DOHH2 (cell line): ENCODE data around the gene SURF1.
A peak's percentile ranks its signal among the peaks of the same experiment; 100 is the strongest.
"Not testable (repeated sequence)": the region's sequence is repeated elsewhere in the genome, so short reads cannot be mapped to it uniquely, and the experiment has no call there.

Experiments
- H3F3A ChIP-seq: fragments of 200-600 bp; sonication (generic), shearing (Covaris generic); 2 replicates; pipeline ENCODE4 v1.6.0; 2016; ENCODE audit warnings: antibody characterized with exemption, mild to moderate bottlenecking; ENCODE audit not compliant: control insufficient read depth, insufficient read depth
- H3K27ac ChIP-seq: fragments of 200-600 bp; sonication (generic); 2 replicates; pipeline ENCODE4 v1.5.1; 2014; ENCODE audit warnings: low read depth, mild to moderate bottlenecking, low read length, moderate library complexity
- H3K27me3 ChIP-seq: fragments of 200-600 bp; sonication (generic); 2 replicates; pipeline ENCODE4 v1.6.1; 2014; ENCODE audit warnings: mild to moderate bottlenecking, low read length, mixed read lengths; ENCODE audit not compliant: control insufficient read depth
- H3K36me3 ChIP-seq: fragments of 200-600 bp; sonication (generic); 2 replicates; pipeline ENCODE4 v1.6.1; 2014; ENCODE audit warnings: mild to moderate bottlenecking, low read length, moderate library complexity, mixed read lengths; ENCODE audit not compliant: control insufficient read depth
- H3K4me1 ChIP-seq: fragments of 200-600 bp; sonication (generic); 2 replicates; pipeline ENCODE4 v1.6.1; 2014; ENCODE audit warnings: mild to moderate bottlenecking, low read length, mixed read lengths; ENCODE audit not compliant: control insufficient read depth
- H3K4me2 ChIP-seq: fragments of 200-600 bp; sonication (generic); 2 replicates; pipeline ENCODE4 v1.6.0; 2014; ENCODE audit warnings: mild to moderate bottlenecking, low read length, moderate library complexity
- H3K4me3 ChIP-seq: fragments of 200-600 bp; sonication (generic); 2 replicates; pipeline ENCODE4 v1.5.1; 2014; ENCODE audit warnings: mild to moderate bottlenecking, low read length, mixed read lengths
- H3K79me2 ChIP-seq: fragments of 200-600 bp; sonication (generic); 2 replicates; pipeline ENCODE4 v1.6.1; 2014; ENCODE audit warnings: mild to moderate bottlenecking, low read length, mixed read lengths; ENCODE audit not compliant: control insufficient read depth
- H3K9me2 ChIP-seq: fragments of 200-600 bp; sonication (generic); replicated peaks from 2 replicates; pipeline ENCODE4 v1.6.1; 2014; ENCODE audit warnings: mild to moderate bottlenecking, low read length, mixed read lengths; ENCODE audit not compliant: control insufficient read depth
- H3K9me3 ChIP-seq: fragments of 200-600 bp; sonication (generic); 2 replicates; pipeline ENCODE4 v1.6.1; 2014; ENCODE audit warnings: antibody characterized with exemption, low read length, mixed read lengths; ENCODE audit not compliant: control insufficient read depth, insufficient read depth
- H4K20me1 ChIP-seq: fragments of 200-600 bp; sonication (generic); 2 replicates; pipeline ENCODE4 v1.6.0; 2014; ENCODE audit warnings: low read depth, mild to moderate bottlenecking, antibody characterized with exemption, low read length, moderate library complexity; ENCODE audit not compliant: control insufficient read depth, insufficient read depth
- EZH2phosphoT487 ChIP-seq: fragments of 200-600 bp; sonication (generic); IDR thresholded peaks from 2 replicates; pipeline ENCODE4 v1.6.1; 2017; ENCODE audit warnings: borderline replicate concordance, mild to moderate bottlenecking, antibody characterized with exemption, low read length, moderate library complexity, mixed read lengths
- TF ChIP-seq, protein P1 (sequence below): fragments of 200-600 bp; sonication (generic); IDR thresholded peaks from one replicate; pipeline ENCODE4 v1.5.1; 2014; ENCODE audit warnings: antibody characterized with exemption, mild to moderate bottlenecking, low read depth, low read length; ENCODE audit not compliant: poor library complexity, severe bottlenecking

Gene SURF1

DNA sequence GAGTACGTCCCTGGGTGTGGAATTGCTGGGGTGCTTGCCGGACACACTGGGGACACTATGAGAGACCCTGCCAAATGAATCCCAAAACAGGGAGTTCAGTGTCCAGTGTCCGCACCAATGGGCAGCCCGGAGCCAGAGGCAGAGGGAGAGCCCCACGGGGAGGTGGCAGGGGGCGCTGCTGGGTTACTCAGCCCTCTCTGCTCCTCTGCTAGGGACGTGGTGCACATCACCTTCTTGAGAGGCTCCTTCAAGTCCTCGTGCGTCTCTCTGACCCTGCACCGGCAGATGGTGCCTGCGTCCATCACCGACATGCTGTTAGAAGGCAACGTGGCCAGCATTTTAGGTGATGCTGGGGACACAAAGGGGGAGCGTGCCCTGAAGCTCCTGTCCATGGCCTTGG is 40.7 kb upstream of the SURF1 start:
- H3K27me3 ChIP-seq, result peaks cover 5% of the 10 kb centered on the region; the same call in 1 of the 2 replicates
- H3K36me3 ChIP-seq, result no peaks in the 10 kb centered on the region
- H3K4me2 ChIP-seq, result no peak overlapping the region
- H3K4me3 ChIP-seq, result no peak overlapping the region
- H3K9me3 ChIP-seq, result no peaks in the 10 kb centered on the region
- TF ChIP-seq, protein P1, sequence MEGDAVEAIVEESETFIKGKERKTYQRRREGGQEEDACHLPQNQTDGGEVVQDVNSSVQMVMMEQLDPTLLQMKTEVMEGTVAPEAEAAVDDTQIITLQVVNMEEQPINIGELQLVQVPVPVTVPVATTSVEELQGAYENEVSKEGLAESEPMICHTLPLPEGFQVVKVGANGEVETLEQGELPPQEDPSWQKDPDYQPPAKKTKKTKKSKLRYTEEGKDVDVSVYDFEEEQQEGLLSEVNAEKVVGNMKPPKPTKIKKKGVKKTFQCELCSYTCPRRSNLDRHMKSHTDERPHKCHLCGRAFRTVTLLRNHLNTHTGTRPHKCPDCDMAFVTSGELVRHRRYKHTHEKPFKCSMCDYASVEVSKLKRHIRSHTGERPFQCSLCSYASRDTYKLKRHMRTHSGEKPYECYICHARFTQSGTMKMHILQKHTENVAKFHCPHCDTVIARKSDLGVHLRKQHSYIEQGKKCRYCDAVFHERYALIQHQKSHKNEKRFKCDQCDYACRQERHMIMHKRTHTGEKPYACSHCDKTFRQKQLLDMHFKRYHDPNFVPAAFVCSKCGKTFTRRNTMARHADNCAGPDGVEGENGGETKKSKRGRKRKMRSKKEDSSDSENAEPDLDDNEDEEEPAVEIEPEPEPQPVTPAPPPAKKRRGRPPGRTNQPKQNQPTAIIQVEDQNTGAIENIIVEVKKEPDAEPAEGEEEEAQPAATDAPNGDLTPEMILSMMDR, result peak; percentile 61
- no peak for TF ChIP-seq EZH2phosphoT487
- no peaks in the 10 kb centered on the region for H3F3A ChIP-seq
- H3K27ac ChIP-seq, result no peak overlapping the region
- no peaks in the 10 kb centered on the region for H3K4me1 ChIP-seq
- H3K79me2 ChIP-seq, result no peaks in the 10 kb centered on the region
- H3K9me2 ChIP-seq, result no peaks in the 10 kb centered on the region
- no peaks in the 10 kb centered on the region for H4K20me1 ChIP-seq

DNA sequence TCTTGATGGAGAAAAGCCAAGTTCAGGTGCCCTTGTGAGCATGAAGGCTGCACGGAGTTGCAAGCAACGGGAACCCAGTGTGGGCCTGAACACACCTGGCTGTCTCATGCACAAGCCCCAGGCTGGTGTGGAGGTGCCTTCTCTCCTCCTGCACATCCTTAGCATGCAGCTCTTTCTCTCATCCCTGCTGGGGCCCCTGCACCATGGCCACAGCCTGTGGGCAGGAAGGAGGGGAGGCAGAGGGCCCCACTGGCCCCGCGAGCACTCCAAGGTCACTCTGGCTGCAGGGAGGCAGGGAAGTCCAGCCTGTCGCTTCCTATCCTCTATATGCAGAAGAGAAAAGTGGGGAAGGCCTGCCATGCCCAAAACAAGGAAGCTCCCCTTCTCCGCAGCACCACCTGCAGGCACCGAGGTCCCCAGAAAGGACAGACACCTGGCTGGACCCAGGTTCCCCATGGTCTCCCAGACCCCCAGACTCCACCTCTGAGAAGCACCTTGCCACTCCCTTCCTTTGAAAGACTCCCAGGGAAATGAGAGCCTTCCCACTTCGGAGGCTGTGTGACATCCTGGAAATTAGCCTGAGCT is 38.5 kb upstream of the SURF1 start:
- Histone ChIP-seq H3K27ac (no peak overlapping the region), H3K36me3 (no peaks in the 10 kb centered on the region), H3K4me1 (no peaks in the 10 kb centered on the region), H3K9me2 (no peaks in the 10 kb centered on the region), H4K20me1 (no peaks in the 10 kb centered on the region), H3F3A (no peaks in the 10 kb centered on the region), H3K4me2 (no peak overlapping the region), H3K79me2 (no peaks in the 10 kb centered on the region), H3K4me3 (no peak overlapping the region), H3K27me3 (peaks cover 5% of the 10 kb centered on the region; the same call in 1 of the 2 replicates), H3K9me3 (no peaks in the 10 kb centered on the region)
- no peak for TF ChIP-seq EZH2phosphoT487
- TF ChIP-seq, protein P1, result no peak

DNA sequence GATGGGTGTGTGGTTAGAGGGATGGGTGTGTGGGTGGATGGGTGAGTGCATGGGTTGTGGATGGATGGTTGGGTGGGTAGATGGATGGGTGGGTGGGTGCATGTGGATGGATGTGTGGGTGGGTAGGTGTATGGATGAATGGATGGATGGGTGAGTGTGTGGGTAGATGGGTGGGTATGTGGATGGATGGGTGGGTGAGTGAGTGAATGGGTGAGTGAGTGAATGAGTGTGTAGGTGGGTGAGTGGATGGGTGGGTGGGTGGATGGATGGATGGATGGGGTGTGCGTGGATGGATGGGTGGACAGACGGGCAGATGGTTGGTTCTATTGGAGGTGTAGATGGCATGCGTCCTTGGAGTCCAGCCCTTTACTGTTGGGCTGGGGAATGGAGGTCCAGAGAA is 37.1 kb upstream of the SURF1 start:
- Histone ChIP-seq H3K79me2 (no peaks in the 10 kb centered on the region), H3K27ac (no peak overlapping the region), H3F3A (no peaks in the 10 kb centered on the region), H3K4me3 (no peak overlapping the region), H3K9me3 (no peaks in the 10 kb centered on the region), H3K9me2 (no peaks in the 10 kb centered on the region), H3K27me3 (peaks cover 5% of the 10 kb centered on the region; the same call in 1 of the 2 replicates), H3K36me3 (no peaks in the 10 kb centered on the region), H3K4me2 (no peak overlapping the region), H3K4me1 (no peaks in the 10 kb centered on the region), H4K20me1 (no peaks in the 10 kb centered on the region)
- no peak for TF ChIP-seq EZH2phosphoT487
- TF ChIP-seq, protein P1, result no peak

DNA sequence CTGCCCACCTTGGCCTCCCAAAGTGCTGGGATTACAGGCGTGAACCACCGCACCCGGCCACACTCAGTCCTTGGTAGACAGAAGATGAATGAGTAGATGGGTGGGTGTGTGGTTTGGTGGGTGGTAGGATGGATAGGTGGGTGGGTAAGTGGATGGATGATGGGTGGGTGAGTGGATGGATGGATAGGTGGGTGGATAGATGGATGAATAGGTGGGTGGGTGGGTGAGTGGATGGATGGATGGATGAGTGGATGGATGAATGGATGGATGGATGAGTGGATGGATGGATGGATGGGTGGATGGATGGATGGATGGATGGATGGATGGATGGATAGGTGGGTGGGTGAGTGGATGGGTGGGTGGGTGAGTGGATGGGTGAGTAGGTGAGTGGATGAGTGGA is 36.0 kb upstream of the SURF1 start:
- not testable (repeated sequence) for H3K36me3 ChIP-seq, H3K9me3 ChIP-seq, H3K4me2 ChIP-seq, H3K4me1 ChIP-seq, H3K79me2 ChIP-seq, H4K20me1 ChIP-seq, H3K9me2 ChIP-seq, H3K27me3 ChIP-seq, H3K27ac ChIP-seq, H3K4me3 ChIP-seq, H3F3A ChIP-seq

DNA sequence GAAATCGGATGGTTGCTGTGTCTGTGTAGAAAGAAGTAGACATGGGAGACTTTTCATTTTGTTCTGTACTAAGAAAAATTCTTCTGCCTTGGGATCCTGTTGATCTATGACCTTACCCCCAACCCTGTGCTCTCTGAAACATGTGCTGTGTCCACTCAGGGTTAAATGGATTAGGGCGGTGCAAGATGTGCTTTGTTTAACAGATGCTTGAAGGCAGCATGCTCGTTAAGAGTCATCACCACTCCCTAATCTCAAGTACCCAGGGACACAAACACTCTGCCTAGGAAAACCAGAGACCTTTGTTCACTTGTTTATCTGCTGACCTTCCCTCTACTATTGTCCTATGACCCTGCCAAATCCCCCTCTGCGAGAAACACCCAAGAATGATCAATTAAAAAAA is 35.2 kb upstream of the SURF1 start:
- H3K27ac ChIP-seq, H3K4me2 ChIP-seq: not testable (repeated sequence)

More for the DNA sequence above, 35.2 kb upstream of the SURF1 start:
- H3K9me3 ChIP-seq, H3F3A ChIP-seq, H4K20me1 ChIP-seq, H3K4me3 ChIP-seq, H3K79me2 ChIP-seq, H3K36me3 ChIP-seq, H3K27me3 ChIP-seq, H3K9me2 ChIP-seq, H3K4me1 ChIP-seq: not testable (repeated sequence)
